Thyroid gland (tissue), 4 donors: ENCODE results near the gene DPF3.

Experiments used
- CTCF ChIP-seq, 6 experiments: fragments of 200-600 bp in 3 of 6; fragments of 450-650 bp in 3 of 6; sonication (generic) in 3 of 6; IDR thresholded peaks; one replicate each; pipeline ENCODE4 v1.5.1; 2016 to 2019; ENCODE audit warnings: antibody characterized with exemption in 6 of 6, mild to moderate bottlenecking in 2 of 6, inconsistent platforms in 1 of 6, moderate library complexity in 1 of 6
- POLR2A ChIP-seq, 2 donors: fragments of 450-650 bp; IDR thresholded peaks; one replicate each; pipeline ENCODE4 v1.6.1; 2017; ENCODE audit warnings: antibody characterized with exemption in 2 of 2, mild to moderate bottlenecking in 2 of 2, moderate library complexity in 1 of 2

- TF ChIP-seq POLR2A (IDR thresholded peaks at IDR 0.05) = no peak
- TF ChIP-seq CTCF (IDR thresholded peaks at IDR 0.05) = no peak
Measured at GRCh38 chr14:72573725-72574417, 320.0 kb downstream of the DPF3 start.
